ENCODE measurements around the gene CDH24. TPM values are rescaled to one million over a fixed set of nuclear protein-coding genes. Genes with fewer than 3 reads are reported as not detected.

Gene CDH24
- total and polyA plus RNA-seq, 2 experiments from 2014 or later, result 8.6 to 13.4 TPM

DNA sequence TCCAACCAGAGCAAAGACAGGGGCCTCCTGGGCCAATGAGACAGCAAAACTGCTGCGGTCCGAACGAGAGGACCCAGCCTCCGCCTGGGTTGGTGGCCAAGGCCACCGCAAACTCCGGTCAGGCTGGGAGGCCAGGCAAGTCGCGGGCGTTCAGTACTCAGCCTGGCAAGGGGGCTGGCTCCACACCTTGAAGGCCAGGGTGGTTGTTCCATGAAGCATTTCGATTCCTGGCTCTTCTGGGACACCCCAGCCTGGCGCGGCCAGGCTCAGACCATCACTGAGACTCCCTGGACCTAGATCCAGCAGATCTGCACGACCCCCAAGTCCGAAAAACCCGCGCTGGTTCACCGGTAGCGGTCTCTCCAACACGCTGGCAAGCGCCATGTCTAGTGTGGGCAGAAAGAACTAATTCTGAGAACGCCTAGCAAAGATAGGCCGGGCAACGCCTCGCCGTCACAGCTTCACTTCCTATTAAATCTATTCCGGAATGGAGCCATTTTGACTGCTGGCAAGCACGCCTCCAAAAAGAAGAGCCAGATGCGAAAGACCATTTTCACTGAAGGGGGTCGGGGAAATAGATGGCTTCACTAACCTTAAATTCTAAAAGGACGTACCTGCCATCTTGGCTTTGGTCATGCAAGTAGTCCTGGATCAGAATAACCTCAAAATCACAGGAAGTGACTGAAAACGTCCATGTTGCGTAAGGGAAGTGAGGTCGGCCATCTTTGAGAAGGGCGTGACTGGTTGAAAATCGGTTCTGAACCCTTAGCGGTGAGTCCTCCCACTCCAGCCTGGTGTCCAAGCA lies 22.6 kb downstream of the CDH24 start, which contains the start of gene PSMB5:
PSMB5 (minus strand) TSS at position 403 of the 805 bp plus-strand sequence; CDS start at position 384, 19 bp downstream.
- H3K27ac ChIP-seq, result peak within 1 kb of the TSS; percentile 97

DNA sequence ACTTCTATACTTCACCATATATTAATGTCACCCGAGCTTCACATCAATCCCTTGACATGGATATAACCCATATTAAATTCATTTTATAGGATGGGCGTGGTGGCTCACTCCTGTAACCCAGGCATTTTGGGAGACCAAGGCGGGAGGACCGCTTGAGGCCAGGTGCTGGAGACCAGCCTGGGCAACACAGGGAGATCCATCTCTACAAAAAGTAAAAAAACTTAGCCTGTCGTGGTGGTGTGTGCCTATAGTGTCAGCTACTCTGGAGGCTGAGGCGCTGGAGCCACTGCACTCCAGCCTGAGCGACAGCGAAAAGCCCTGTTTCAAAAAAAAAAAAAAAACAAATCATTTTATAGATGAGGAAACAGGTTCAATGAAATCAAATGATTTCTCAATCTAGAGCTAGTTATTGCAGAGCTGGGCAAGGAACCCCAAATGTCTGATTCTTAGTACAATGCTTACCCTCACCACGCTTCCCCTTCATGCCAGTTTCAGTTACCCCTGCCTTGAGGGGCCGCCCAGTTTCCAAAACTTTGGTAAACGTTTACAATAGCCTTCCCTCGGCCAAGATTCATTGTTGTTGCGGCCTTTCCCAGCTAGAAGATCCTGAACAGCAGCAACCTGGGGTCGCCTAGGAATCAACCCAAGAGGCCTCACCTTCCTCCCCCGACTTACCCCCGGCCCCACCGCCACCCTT lies 23.4 kb downstream of the CDH24 start:
- Histone ChIP-seq H3K27ac (peak overlapping the region; percentile 97), H3K4me1 (ENCODE audit: low read depth) (peaks cover 8% of the 10 kb centered on the region), H3K27me3 (no peaks in the 10 kb centered on the region), H3K36me3 (peaks cover 24% of the 10 kb centered on the region), H3K4me3 (peak overlapping the region; percentile 80), H3K9me3 (ENCODE audit: low read depth) (no peaks in the 10 kb centered on the region)
- TF ChIP-seq, protein P1, sequence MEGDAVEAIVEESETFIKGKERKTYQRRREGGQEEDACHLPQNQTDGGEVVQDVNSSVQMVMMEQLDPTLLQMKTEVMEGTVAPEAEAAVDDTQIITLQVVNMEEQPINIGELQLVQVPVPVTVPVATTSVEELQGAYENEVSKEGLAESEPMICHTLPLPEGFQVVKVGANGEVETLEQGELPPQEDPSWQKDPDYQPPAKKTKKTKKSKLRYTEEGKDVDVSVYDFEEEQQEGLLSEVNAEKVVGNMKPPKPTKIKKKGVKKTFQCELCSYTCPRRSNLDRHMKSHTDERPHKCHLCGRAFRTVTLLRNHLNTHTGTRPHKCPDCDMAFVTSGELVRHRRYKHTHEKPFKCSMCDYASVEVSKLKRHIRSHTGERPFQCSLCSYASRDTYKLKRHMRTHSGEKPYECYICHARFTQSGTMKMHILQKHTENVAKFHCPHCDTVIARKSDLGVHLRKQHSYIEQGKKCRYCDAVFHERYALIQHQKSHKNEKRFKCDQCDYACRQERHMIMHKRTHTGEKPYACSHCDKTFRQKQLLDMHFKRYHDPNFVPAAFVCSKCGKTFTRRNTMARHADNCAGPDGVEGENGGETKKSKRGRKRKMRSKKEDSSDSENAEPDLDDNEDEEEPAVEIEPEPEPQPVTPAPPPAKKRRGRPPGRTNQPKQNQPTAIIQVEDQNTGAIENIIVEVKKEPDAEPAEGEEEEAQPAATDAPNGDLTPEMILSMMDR (IDR thresholded peaks at IDR 0.05; ENCODE audit: low read depth, low read length), result no peak
- no peak for DNase-seq (ENCODE audit: low read depth in 1 of 2, low spot score in 1 of 2)

More for the DNA sequence above, 22.6 kb downstream of the CDH24 start, which contains the start of gene PSMB5:
- peak; percentile 95 to 96 for DNase-seq (ENCODE audit: low read depth in 1 of 2, low spot score in 1 of 2)
- TF ChIP-seq, protein P1 (IDR thresholded peaks at IDR 0.05; ENCODE audit: low read depth, low read length), result no peak
- no peaks in the 10 kb centered on the region for H3K9me3 ChIP-seq (ENCODE audit: low read depth)
- H3K36me3 ChIP-seq, result peaks cover 23% of the 10 kb centered on the region
- H3K4me3 ChIP-seq, result peak within 1 kb of the TSS; percentile 80
- peaks cover 8% of the 10 kb centered on the region for H3K4me1 ChIP-seq (ENCODE audit: low read depth)
- H3K27me3 ChIP-seq, result no peaks in the 10 kb centered on the region

DNA sequence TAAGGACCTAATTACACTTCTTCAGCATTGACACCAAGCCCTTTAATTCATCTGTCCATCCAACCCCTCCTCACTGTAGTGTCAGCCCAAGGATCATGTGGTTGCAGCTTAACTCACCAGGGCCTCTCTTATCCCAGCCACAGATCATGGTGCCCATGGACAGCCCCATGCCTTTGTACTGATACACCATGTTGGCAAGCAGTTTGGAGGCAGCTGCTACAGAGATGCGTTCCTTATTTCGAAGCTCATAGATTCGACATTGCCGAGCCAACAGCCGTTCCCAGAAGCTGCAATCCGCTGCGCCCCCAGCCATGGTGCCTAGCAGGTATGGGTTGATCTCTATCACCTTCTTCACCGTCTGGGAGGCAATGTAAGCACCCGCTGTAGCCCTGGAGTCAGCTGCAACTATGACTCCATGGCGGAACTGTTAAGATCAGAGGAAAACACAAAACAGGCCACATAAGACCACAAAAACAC lies 24.0 kb downstream of the CDH24 start:
- H3K27ac ChIP-seq, result no peak overlapping the region
- H3K27me3 ChIP-seq, result no peaks in the 10 kb centered on the region
- H3K4me1 ChIP-seq (ENCODE audit: low read depth), result peaks cover 8% of the 10 kb centered on the region
- TF ChIP-seq, protein P1 (IDR thresholded peaks at IDR 0.05; ENCODE audit: low read depth, low read length), result no peak
- peaks cover 30% of the 10 kb centered on the region for H3K36me3 ChIP-seq
- DNase-seq (ENCODE audit: low read depth in 1 of 2, low spot score in 1 of 2), result no peak
- no peaks in the 10 kb centered on the region for H3K9me3 ChIP-seq (ENCODE audit: low read depth)
- H3K4me3 ChIP-seq, result no peak overlapping the region

DNA sequence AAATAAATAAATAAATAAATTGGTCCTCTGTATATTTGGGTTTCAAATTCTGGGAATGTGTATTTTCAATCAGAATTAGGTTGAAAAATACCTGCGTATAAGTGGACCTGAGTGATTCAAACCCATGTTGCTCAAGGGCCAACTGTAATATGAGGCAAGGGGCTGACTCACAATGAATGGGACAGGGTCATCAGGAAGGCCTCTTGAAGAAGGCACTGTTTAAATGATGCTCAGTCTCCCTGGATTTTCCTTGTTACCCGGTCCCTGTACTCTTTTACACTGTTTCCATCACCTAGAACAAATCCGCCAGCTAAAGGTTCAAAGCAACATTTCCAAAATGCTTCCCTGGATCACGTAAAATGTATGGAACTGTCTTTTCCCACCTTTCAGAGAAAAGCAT lies 26.4 kb downstream of the CDH24 start:
- no peak for DNase-seq (ENCODE audit: low read depth in 1 of 2, low spot score in 1 of 2)
- H3K36me3 ChIP-seq, result peaks cover 30% of the 10 kb centered on the region
- H3K4me1 ChIP-seq (ENCODE audit: low read depth), result peaks cover 8% of the 10 kb centered on the region
- H3K27me3 ChIP-seq, result no peaks in the 10 kb centered on the region
- TF ChIP-seq, protein P1 (IDR thresholded peaks at IDR 0.05; ENCODE audit: low read depth, low read length), result no peak
- H3K4me3 ChIP-seq, result no peak overlapping the region
- H3K27ac ChIP-seq, result no peak overlapping the region
- H3K9me3 ChIP-seq (ENCODE audit: low read depth), result no peaks in the 10 kb centered on the region

DNA sequence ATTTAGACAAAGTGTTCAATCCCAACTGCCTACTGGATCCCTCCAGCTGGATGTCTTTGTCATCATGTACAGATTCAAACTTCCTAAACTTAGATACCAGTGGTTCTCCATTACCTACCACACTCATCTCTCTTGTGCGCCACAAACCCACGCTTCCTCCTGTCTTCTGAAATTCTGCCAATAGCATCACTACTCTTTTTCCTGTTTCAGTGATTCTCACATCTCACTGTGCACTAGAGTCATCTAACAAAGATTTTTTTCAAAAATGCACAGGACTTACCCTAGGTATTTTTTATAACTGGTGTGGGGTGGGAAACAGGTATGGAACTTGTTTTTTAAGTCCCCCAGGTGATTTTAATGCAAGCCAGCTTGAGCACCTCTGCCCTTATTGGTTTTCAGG lies 28.5 kb downstream of the CDH24 start:
- Histone ChIP-seq H3K9me3 (ENCODE audit: low read depth) (no peaks in the 10 kb centered on the region), H3K36me3 (peaks cover 30% of the 10 kb centered on the region), H3K4me1 (ENCODE audit: low read depth) (peaks cover 2% of the 10 kb centered on the region), H3K4me3 (no peak overlapping the region), H3K27ac (no peak overlapping the region), H3K27me3 (no peaks in the 10 kb centered on the region)
- TF ChIP-seq, protein P1 (IDR thresholded peaks at IDR 0.05; ENCODE audit: low read depth, low read length), result no peak
- DNase-seq (ENCODE audit: low read depth in 1 of 2, low spot score in 1 of 2), result no peak

Measured in cardiac muscle cell (in vitro differentiated cells and primary cell).